GM19035 (cell line): ENCODE data around the gene MORC2.

Experiments used
- ATAC-seq: cut with Tn5 transposase; IDR thresholded peaks from one replicate; pipeline ENCODE4 v1.9.1; 2021; ENCODE audit not compliant: unreplicated experiment

The MORC2 gene

GRCh38 chr22:30949934-30950660 is 18.5 kb downstream of the MORC2 start:
- no peak for ATAC-seq

- no peak for ATAC-seq
Observed at GRCh38 chr22:30948930-30949342, 19.6 kb downstream of the MORC2 start.

- no peak for ATAC-seq
Observed at GRCh38 chr22:30947816-30948454, 20.6 kb downstream of the MORC2 start.

GRCh38 chr22:30947173-30947815 is 21.3 kb downstream of the MORC2 start:
- no peak for ATAC-seq

GRCh38 chr22:30946354-30946753 is 22.2 kb downstream of the MORC2 start:
- no peak for ATAC-seq

- no peak for ATAC-seq
Observed at GRCh38 chr22:30945653-30946052, 22.9 kb downstream of the MORC2 start.

GRCh38 chr22:30944986-30945385 is 23.6 kb downstream of the MORC2 start:
- ATAC-seq = no peak

- ATAC-seq = no peak
Observed at GRCh38 chr22:30943368-30943767, 25.2 kb downstream of the MORC2 start.

- ATAC-seq = no peak
Observed at GRCh38 chr22:30941363-30941740, 27.2 kb downstream of the MORC2 start.

- no peak for ATAC-seq
Observed at GRCh38 chr22:30940685-30941362, 27.8 kb downstream of the MORC2 start.

GRCh38 chr22:30934053-30934452 is 34.5 kb downstream of the MORC2 start:
- no peak for ATAC-seq

GRCh38 chr22:30933457-30933856 is 35.1 kb downstream of the MORC2 start:
- ATAC-seq = no peak

- no peak for ATAC-seq
Observed at GRCh38 chr22:30932661-30933060, 35.9 kb downstream of the MORC2 start.

GRCh38 chr22:30931541-30932300 is 36.9 kb downstream of the MORC2 start:
- ATAC-seq = no peak

- ATAC-seq = no peak
Observed at GRCh38 chr22:30930228-30930627, 38.3 kb downstream of the MORC2 start.

- no peak for ATAC-seq
Observed at GRCh38 chr22:30928401-30928800, 40.2 kb downstream of the MORC2 start.

GRCh38 chr22:30927806-30928205 is 40.8 kb downstream of the MORC2 start:
- ATAC-seq = no peak

- ATAC-seq = no peak
Observed at GRCh38 chr22:30926706-30927105, 41.9 kb downstream of the MORC2 start.

- no peak for ATAC-seq
Observed at GRCh38 chr22:30925667-30926066, 42.9 kb downstream of the MORC2 start.

GRCh38 chr22:30923168-30923900 is 45.2 kb downstream of the MORC2 start:
- ATAC-seq = no peak
